PC-9 (cell line): ENCODE measurements around the gene MCTP1.

ENCODE experiments used
- CTCF ChIP-seq: fragments of 200-600 bp; sonication (generic); conservative IDR thresholded peaks from 2 replicates; pipeline ENCODE4 v1.6.1; 2017; ENCODE audit warnings: mixed run types, antibody characterized with exemption, mild to moderate bottlenecking, moderate library complexity
- EZH2 ChIP-seq: fragments of 200-600 bp; sonication (generic); IDR thresholded peaks from 2 replicates; pipeline ENCODE4 v1.8.0; 2017; ENCODE audit warnings: antibody characterized with exemption, low read depth

GRCh38 chr5:95280401-95281095 lies 4.3 kb downstream of the MCTP1 start:
- TF ChIP-seq EZH2, result no peak
- TF ChIP-seq CTCF, result no peak
